ENCODE data around the gene NME9. TPM values are rescaled to one million over a fixed set of nuclear protein-coding genes. Genes with fewer than 3 reads are reported as not detected.

The NME9 gene
- total RNA-seq, 1 experiment from 2014 or later, result not detected

DNA sequence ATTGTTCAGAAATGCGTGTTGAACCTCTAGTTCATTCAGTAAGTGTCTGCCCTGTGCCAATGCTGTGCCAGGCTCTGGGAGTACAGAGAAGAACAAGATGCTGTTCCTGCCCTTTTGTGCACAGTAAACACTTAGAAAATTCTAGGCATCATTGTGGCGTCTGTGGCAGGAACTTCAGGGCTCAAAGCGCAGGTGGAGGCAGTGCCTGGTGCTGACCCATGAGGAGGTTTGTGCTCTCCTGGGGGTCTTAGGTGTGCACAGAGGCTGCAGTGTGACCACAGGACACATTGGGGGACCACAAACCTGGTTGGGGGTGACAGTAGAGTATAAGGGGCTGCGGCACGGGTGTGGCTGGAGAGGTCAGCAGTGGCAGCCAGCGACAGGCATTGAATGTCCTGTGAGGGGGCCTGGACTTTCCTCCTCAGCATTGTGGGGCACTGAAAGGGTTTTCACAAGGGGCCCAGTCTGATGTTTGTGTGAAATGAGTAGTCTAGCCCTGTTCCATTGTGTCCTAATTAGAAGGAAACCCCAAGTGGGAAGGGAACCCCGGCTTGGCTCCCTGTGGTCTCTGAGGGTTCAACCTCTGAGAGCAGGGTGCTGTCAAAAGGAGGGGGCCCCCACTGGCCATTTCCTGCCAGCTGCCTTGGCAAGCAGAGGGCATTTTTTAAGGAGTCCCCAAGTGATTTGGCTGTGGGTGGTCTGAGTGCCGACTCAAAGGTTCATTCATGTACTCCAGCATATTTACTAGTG lies 39.7 kb upstream of the NME9 start:
- CTCF ChIA-PET, result interaction anchor here (1.5 to 2.5 kb wide), 2 partner anchors 20 to 48 kb away, joined by 4 to 8 read pairs; no protein-coding TSS in a partner anchor
- no peak for DNase-seq (ENCODE audit: low spot score)
- POLR2A ChIA-PET, result no interaction called here
- Mint-ChIP-seq H3K27ac (peak overlapping the region; percentile 29; the same call in 1 of the 2 replicates), H3K4me3 (no peak overlapping the region), H3K4me1 (peaks cover 8% of the 10 kb centered on the region; the same call in 1 of the 2 replicates), H3K9me3 (peaks cover 5% of the 10 kb centered on the region), H3K36me3 (peaks cover 5% of the 10 kb centered on the region), H3K27me3 (ENCODE audit: low read depth) (no peaks in the 10 kb centered on the region)
- ATAC-seq, result no peak
- no peak for TF ChIP-seq ZNF263 (CRISPR knock-in tag; IDR thresholded peaks at IDR 0.05; ENCODE audit: low read depth)
- TF ChIP-seq ZNF423 (CRISPR knock-in tag; IDR thresholded peaks at IDR 0.05), result no peak
- no peak for TF ChIP-seq HMGA2 (CRISPR knock-in tag; IDR thresholded peaks at IDR 0.05)
- TF ChIP-seq EMX1 (CRISPR knock-in tag; IDR thresholded peaks at IDR 0.05), result no peak
- no peak for TF ChIP-seq JAZF1 (CRISPR knock-in tag; IDR thresholded peaks at IDR 0.05)
- TF ChIP-seq, protein P1, sequence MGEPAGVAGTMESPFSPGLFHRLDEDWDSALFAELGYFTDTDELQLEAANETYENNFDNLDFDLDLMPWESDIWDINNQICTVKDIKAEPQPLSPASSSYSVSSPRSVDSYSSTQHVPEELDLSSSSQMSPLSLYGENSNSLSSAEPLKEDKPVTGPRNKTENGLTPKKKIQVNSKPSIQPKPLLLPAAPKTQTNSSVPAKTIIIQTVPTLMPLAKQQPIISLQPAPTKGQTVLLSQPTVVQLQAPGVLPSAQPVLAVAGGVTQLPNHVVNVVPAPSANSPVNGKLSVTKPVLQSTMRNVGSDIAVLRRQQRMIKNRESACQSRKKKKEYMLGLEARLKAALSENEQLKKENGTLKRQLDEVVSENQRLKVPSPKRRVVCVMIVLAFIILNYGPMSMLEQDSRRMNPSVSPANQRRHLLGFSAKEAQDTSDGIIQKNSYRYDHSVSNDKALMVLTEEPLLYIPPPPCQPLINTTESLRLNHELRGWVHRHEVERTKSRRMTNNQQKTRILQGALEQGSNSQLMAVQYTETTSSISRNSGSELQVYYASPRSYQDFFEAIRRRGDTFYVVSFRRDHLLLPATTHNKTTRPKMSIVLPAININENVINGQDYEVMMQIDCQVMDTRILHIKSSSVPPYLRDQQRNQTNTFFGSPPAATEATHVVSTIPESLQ (CRISPR knock-in tag; IDR thresholded peaks at IDR 0.05), result no peak
- TF ChIP-seq, protein P2, sequence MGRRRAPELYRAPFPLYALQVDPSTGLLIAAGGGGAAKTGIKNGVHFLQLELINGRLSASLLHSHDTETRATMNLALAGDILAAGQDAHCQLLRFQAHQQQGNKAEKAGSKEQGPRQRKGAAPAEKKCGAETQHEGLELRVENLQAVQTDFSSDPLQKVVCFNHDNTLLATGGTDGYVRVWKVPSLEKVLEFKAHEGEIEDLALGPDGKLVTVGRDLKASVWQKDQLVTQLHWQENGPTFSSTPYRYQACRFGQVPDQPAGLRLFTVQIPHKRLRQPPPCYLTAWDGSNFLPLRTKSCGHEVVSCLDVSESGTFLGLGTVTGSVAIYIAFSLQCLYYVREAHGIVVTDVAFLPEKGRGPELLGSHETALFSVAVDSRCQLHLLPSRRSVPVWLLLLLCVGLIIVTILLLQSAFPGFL (CRISPR knock-in tag; IDR thresholded peaks at IDR 0.05; ENCODE audit: borderline replicate concordance), result no peak
- TF ChIP-seq PRRX2 (CRISPR knock-in tag; IDR thresholded peaks at IDR 0.05), result no peak
- TF ChIP-seq ZNF219 (CRISPR knock-in tag; IDR thresholded peaks at IDR 0.05; ENCODE audit: borderline replicate concordance), result no peak
- no peak for TF ChIP-seq ZNF396 (CRISPR knock-in tag; IDR thresholded peaks at IDR 0.05; ENCODE audit: borderline replicate concordance)
- TF ChIP-seq TCF7 (CRISPR knock-in tag; IDR thresholded peaks at IDR 0.05; ENCODE audit: low read depth), result no peak
- TF ChIP-seq, protein P3, sequence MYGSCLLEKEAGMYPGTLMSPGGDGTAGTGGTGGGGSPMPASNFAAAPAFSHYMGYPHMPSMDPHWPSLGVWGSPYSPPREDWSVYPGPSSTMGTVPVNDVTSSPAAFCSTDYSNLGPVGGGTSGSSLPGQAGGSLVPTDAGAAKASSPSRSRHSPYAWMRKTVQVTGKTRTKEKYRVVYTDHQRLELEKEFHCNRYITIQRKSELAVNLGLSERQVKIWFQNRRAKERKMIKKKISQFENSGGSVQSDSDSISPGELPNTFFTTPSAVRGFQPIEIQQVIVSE (CRISPR knock-in tag; IDR thresholded peaks at IDR 0.05; ENCODE audit: borderline replicate concordance), result no peak
- TF ChIP-seq, protein P4, sequence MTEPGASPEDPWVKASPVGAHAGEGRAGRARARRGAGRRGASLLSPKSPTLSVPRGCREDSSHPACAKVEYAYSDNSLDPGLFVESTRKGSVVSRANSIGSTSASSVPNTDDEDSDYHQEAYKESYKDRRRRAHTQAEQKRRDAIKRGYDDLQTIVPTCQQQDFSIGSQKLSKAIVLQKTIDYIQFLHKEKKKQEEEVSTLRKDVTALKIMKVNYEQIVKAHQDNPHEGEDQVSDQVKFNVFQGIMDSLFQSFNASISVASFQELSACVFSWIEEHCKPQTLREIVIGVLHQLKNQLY (CRISPR knock-in tag; IDR thresholded peaks at IDR 0.05), result no peak
- no peak for TF ChIP-seq CREB1 (CRISPR knock-in tag; IDR thresholded peaks at IDR 0.05)
- no peak for TF ChIP-seq NFYB (CRISPR knock-in tag; conservative IDR thresholded peaks at IDR 0.05; ENCODE audit: low read depth)

DNA sequence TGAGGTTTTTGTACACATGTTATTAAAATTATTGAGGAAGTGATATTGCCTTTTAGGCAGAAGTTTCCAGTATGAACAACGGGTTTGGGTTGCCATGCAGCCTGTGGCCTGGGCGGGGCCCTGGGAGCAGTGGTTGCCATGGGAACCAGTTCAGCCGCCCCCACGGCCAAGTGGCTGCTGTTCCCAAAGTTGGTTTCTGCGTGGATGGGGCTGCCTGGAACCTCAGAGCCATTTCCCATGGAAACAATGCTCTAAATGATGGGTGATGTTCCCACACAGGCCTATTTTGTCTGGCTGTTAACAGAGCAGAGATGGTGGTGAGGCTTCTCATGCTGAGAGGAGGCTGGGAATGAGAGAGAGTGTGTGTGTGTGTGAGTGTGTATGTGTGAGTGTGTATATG lies 38.3 kb upstream of the NME9 start:
- H3K27me3 Mint-ChIP-seq (ENCODE audit: low read depth), result no peaks in the 10 kb centered on the region
- peaks cover 2% of the 10 kb centered on the region; the same call in 1 of the 2 replicates for H3K36me3 Mint-ChIP-seq
- DNase-seq (ENCODE audit: low spot score) (no peak), ATAC-seq (no peak)
- POLR2A ChIA-PET, result no interaction called here
- H3K27ac Mint-ChIP-seq, result no peak overlapping the region
- H3K4me3 Mint-ChIP-seq, result no peak overlapping the region
- CTCF ChIA-PET, result interaction anchor here (0.8 to 1.6 kb wide), 2 partner anchors 20 to 39 kb away, joined by 3 to 8 read pairs; no protein-coding TSS in a partner anchor
- peaks cover 5% of the 10 kb centered on the region for H3K9me3 Mint-ChIP-seq
- 0 out of 2 replicates have a peak, but pooled peaks cover 2% of the 10 kb centered on the region for H3K4me1 Mint-ChIP-seq
- TF ChIP-seq, protein P5, sequence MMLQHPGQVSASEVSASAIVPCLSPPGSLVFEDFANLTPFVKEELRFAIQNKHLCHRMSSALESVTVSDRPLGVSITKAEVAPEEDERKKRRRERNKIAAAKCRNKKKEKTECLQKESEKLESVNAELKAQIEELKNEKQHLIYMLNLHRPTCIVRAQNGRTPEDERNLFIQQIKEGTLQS (CRISPR knock-in tag; conservative IDR thresholded peaks at IDR 0.05), result no peak
- TF ChIP-seq, protein P6, sequence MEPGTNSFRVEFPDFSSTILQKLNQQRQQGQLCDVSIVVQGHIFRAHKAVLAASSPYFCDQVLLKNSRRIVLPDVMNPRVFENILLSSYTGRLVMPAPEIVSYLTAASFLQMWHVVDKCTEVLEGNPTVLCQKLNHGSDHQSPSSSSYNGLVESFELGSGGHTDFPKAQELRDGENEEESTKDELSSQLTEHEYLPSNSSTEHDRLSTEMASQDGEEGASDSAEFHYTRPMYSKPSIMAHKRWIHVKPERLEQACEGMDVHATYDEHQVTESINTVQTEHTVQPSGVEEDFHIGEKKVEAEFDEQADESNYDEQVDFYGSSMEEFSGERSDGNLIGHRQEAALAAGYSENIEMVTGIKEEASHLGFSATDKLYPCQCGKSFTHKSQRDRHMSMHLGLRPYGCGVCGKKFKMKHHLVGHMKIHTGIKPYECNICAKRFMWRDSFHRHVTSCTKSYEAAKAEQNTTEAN (CRISPR knock-in tag; IDR thresholded peaks at IDR 0.05), result no peak
- no peak for TF ChIP-seq ETV6 (CRISPR knock-in tag; IDR thresholded peaks at IDR 0.05)
- no peak for TF ChIP-seq NFYB (CRISPR knock-in tag; conservative IDR thresholded peaks at IDR 0.05; ENCODE audit: low read depth)
- TF ChIP-seq ZBTB21 (CRISPR knock-in tag; IDR thresholded peaks at IDR 0.05; ENCODE audit: borderline replicate concordance), result no peak
- TF ChIP-seq, protein P7, sequence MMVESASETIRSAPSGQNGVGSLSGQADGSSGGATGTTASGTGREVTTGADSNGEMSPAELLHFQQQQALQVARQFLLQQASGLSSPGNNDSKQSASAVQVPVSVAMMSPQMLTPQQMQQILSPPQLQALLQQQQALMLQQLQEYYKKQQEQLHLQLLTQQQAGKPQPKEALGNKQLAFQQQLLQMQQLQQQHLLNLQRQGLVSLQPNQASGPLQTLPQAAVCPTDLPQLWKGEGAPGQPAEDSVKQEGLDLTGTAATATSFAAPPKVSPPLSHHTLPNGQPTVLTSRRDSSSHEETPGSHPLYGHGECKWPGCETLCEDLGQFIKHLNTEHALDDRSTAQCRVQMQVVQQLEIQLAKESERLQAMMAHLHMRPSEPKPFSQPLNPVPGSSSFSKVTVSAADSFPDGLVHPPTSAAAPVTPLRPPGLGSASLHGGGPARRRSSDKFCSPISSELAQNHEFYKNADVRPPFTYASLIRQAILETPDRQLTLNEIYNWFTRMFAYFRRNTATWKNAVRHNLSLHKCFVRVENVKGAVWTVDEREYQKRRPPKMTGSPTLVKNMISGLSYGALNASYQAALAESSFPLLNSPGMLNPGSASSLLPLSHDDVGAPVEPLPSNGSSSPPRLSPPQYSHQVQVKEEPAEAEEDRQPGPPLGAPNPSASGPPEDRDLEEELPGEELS (CRISPR knock-in tag; IDR thresholded peaks at IDR 0.05), result no peak
- no peak for TF ChIP-seq CREM (CRISPR knock-in tag; IDR thresholded peaks at IDR 0.05)
- no peak for TF ChIP-seq EMX1 (CRISPR knock-in tag; IDR thresholded peaks at IDR 0.05)
- TF ChIP-seq NFE2L1 (CRISPR knock-in tag; IDR thresholded peaks at IDR 0.05), result no peak
- TF ChIP-seq, protein P8, sequence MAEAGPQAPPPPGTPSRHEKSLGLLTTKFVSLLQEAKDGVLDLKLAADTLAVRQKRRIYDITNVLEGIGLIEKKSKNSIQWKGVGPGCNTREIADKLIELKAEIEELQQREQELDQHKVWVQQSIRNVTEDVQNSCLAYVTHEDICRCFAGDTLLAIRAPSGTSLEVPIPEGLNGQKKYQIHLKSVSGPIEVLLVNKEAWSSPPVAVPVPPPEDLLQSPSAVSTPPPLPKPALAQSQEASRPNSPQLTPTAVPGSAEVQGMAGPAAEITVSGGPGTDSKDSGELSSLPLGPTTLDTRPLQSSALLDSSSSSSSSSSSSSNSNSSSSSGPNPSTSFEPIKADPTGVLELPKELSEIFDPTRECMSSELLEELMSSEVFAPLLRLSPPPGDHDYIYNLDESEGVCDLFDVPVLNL (CRISPR knock-in tag; IDR thresholded peaks at IDR 0.05; ENCODE audit: borderline replicate concordance, low read depth), result no peak
